ENCODE measurements around the gene FAM217B.

DNA sequence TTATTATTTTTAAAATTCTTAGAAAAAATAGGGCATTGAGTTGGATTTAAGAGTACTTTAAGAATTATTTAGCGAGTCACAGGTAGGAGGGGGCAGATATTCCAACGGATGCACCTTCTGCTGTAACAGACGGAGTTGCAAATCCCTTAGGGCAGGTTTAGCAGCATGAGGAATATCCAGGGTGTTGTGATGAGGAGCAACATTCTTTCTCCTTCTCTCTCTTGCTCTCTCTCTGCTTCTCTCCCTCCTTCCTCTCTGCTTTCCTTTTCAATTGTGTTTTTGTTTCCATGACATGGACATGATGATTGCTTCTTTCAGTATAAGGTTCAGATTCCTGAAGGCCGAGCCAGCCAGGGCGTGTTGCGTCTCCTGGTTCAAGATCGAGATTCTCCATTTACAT, 46.9 kb downstream of the FAM217B start:
- TF ChIP-seq, protein P1, sequence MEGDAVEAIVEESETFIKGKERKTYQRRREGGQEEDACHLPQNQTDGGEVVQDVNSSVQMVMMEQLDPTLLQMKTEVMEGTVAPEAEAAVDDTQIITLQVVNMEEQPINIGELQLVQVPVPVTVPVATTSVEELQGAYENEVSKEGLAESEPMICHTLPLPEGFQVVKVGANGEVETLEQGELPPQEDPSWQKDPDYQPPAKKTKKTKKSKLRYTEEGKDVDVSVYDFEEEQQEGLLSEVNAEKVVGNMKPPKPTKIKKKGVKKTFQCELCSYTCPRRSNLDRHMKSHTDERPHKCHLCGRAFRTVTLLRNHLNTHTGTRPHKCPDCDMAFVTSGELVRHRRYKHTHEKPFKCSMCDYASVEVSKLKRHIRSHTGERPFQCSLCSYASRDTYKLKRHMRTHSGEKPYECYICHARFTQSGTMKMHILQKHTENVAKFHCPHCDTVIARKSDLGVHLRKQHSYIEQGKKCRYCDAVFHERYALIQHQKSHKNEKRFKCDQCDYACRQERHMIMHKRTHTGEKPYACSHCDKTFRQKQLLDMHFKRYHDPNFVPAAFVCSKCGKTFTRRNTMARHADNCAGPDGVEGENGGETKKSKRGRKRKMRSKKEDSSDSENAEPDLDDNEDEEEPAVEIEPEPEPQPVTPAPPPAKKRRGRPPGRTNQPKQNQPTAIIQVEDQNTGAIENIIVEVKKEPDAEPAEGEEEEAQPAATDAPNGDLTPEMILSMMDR (IDR thresholded peaks at IDR 0.05): no peak
- no peak for TF ChIP-seq POLR2A (IDR thresholded peaks at IDR 0.05)
